Neural cell (in vitro differentiated cells): ENCODE measurements around the gene GPBAR1.

Experiments used
- MXI1 ChIP-seq: fragments of 450-650 bp; conservative IDR thresholded peaks from 2 replicates; pipeline ENCODE4 v1.6.1; 2014; ENCODE audit warnings: antibody characterized with exemption, mild to moderate bottlenecking; ENCODE audit not compliant: poor library complexity, severe bottlenecking
- POLR2AphosphoS5 ChIP-seq: IDR thresholded peaks from 2 replicates; pipeline ENCODE4 v1.6.1; 2012
- RAD21 ChIP-seq: fragments of 450-650 bp; conservative IDR thresholded peaks from 2 replicates; pipeline ENCODE4 v1.6.1; 2014; ENCODE audit warnings: antibody characterized with exemption, mild to moderate bottlenecking, moderate library complexity
- TF ChIP-seq, protein P1 (sequence below): fragments of 450-650 bp; IDR thresholded peaks from 2 replicates; pipeline ENCODE4 v1.5.1; 2014; ENCODE audit warnings: antibody characterized with exemption, mild to moderate bottlenecking, moderate library complexity; ENCODE audit not compliant: poor library complexity, severe bottlenecking
- TF ChIP-seq, protein P2 (sequence below): IDR thresholded peaks from 2 replicates; pipeline ENCODE4 v1.6.1; 2012; ENCODE audit warnings: borderline replicate concordance

DNA sequence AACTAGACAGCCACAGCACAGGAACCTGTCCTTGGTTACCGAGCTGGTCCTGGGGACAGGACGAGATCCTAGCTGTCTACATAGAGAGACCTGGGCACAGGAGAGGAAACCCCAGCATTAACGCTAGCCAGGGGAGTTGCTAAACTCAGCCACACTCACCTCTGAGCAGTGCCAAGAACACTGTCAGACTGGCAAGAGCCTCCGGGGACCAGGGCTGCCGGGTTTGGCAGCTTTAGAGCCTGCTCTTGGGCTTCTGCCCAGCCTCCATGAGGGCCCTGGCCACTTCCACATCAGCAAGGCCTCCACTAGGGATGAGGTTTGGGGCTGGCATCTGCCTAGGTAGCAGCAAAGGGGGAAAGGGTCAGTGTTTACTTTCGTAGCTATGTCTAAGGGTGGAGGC lies 24.8 kb downstream of the GPBAR1 start:
- TF ChIP-seq MXI1 (no peak), RAD21 (no peak), POLR2AphosphoS5 (no peak)
- TF ChIP-seq, protein P1, sequence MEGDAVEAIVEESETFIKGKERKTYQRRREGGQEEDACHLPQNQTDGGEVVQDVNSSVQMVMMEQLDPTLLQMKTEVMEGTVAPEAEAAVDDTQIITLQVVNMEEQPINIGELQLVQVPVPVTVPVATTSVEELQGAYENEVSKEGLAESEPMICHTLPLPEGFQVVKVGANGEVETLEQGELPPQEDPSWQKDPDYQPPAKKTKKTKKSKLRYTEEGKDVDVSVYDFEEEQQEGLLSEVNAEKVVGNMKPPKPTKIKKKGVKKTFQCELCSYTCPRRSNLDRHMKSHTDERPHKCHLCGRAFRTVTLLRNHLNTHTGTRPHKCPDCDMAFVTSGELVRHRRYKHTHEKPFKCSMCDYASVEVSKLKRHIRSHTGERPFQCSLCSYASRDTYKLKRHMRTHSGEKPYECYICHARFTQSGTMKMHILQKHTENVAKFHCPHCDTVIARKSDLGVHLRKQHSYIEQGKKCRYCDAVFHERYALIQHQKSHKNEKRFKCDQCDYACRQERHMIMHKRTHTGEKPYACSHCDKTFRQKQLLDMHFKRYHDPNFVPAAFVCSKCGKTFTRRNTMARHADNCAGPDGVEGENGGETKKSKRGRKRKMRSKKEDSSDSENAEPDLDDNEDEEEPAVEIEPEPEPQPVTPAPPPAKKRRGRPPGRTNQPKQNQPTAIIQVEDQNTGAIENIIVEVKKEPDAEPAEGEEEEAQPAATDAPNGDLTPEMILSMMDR = no peak
- TF ChIP-seq, protein P2, sequence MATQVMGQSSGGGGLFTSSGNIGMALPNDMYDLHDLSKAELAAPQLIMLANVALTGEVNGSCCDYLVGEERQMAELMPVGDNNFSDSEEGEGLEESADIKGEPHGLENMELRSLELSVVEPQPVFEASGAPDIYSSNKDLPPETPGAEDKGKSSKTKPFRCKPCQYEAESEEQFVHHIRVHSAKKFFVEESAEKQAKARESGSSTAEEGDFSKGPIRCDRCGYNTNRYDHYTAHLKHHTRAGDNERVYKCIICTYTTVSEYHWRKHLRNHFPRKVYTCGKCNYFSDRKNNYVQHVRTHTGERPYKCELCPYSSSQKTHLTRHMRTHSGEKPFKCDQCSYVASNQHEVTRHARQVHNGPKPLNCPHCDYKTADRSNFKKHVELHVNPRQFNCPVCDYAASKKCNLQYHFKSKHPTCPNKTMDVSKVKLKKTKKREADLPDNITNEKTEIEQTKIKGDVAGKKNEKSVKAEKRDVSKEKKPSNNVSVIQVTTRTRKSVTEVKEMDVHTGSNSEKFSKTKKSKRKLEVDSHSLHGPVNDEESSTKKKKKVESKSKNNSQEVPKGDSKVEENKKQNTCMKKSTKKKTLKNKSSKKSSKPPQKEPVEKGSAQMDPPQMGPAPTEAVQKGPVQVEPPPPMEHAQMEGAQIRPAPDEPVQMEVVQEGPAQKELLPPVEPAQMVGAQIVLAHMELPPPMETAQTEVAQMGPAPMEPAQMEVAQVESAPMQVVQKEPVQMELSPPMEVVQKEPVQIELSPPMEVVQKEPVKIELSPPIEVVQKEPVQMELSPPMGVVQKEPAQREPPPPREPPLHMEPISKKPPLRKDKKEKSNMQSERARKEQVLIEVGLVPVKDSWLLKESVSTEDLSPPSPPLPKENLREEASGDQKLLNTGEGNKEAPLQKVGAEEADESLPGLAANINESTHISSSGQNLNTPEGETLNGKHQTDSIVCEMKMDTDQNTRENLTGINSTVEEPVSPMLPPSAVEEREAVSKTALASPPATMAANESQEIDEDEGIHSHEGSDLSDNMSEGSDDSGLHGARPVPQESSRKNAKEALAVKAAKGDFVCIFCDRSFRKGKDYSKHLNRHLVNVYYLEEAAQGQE = no peak
